GM12864 (cell line): ENCODE measurements around the gene MND1.

ENCODE experiments used
- DNase-seq: peaks from one replicate; pipeline ENCODE4 v3.0.0-alpha.2; 2011; ENCODE audit warnings: low read depth
- H3K4me3 ChIP-seq: 2 replicates; pipeline ENCODE4 v1.5.1; 2011; ENCODE audit warnings: mild to moderate bottlenecking, low read depth, low read length, control low read depth
- TF ChIP-seq, protein P1 (sequence below): IDR thresholded peaks from 2 replicates; pipeline ENCODE4 v1.5.1; 2011; ENCODE audit warnings: low read depth, mild to moderate bottlenecking, moderate library complexity, low read length, control low read depth, inconsistent platforms; ENCODE audit errors: missing control alignments

The MND1 gene

DNA sequence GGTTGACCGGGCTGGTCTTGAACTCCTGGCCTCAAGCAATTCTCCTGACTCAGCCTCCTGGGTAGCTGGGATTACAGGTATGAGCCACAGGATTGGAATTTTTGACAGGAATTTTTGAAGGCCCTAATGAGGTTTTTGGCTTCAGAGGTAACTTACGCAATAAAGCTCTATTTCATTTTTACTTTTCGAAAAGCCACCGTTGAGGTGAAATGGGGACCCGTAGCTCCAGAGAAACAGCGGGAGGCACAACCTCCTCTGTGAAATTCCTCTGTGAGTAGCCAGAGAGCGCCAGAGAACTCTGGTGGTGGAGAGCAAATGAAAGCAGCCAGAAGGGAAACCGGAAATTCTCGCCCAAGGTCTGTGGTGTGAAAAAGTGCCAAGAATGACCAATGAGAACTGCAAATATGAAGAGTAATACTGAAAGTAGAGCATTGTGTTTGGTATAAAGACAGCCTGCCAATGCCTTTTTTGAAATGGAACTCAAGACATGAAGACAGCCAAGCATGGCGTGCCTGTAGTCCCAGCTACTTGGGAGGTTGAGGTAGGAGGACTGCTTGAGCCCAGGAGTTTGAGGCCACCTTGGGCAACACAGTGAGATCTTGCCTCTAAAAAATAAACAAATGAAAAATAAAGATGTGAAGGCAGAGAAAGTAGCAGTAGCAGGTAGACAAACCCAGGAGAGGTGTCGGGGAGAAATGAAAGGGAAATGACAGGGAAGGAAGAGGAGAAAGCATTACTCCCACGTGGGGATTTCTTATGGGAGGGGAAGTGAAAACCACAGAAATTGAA is 88.7 kb downstream of the MND1 start:
- peak; percentile 95 for DNase-seq
- TF ChIP-seq, protein P1, sequence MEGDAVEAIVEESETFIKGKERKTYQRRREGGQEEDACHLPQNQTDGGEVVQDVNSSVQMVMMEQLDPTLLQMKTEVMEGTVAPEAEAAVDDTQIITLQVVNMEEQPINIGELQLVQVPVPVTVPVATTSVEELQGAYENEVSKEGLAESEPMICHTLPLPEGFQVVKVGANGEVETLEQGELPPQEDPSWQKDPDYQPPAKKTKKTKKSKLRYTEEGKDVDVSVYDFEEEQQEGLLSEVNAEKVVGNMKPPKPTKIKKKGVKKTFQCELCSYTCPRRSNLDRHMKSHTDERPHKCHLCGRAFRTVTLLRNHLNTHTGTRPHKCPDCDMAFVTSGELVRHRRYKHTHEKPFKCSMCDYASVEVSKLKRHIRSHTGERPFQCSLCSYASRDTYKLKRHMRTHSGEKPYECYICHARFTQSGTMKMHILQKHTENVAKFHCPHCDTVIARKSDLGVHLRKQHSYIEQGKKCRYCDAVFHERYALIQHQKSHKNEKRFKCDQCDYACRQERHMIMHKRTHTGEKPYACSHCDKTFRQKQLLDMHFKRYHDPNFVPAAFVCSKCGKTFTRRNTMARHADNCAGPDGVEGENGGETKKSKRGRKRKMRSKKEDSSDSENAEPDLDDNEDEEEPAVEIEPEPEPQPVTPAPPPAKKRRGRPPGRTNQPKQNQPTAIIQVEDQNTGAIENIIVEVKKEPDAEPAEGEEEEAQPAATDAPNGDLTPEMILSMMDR, result peak; percentile 87
- H3K4me3 ChIP-seq, result peak overlapping the region; percentile 40

DNA sequence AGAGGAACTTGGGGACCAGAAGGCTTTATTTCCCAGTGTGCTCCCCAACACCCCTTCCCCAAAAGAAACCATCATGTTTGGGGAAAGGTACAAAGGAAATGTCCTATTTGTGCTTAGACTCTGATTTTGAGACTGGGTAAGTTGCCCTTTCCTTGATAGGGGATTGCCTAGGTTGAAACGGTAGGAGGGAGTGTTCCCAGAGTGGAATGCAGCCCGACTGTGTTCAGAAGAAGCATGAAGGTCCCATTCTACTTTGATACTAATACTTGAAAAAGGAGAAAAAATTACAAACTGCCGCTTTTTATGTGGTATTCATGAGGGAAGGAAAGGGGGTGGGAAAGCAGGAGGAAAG is 89.2 kb downstream of the MND1 start:
- peak overlapping the region; percentile 40 for H3K4me3 ChIP-seq
- TF ChIP-seq, protein P1, result no peak
- no peak for DNase-seq

DNA sequence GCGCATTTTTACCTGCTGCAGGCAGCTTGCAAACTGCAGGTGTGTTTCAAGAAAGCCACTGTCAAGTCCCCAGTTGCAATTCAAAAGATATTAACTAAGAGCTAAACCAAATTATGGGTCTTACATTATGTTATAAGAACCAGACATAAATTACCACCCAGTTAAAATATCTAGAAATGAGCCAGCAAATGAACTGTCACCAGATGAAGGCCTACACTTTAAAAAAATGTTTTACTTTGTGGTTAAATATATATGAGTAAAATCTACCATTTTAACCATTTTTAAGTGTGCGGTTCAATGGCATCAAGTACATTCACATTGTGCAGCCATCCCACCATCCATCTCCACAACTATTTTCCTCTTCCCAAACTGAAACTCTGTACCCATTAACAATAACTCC is 89.7 kb downstream of the MND1 start:
- H3K4me3 ChIP-seq, result no peak overlapping the region; the same call in 1 of the 2 replicates
- DNase-seq, result no peak
- TF ChIP-seq, protein P1, result no peak

DNA sequence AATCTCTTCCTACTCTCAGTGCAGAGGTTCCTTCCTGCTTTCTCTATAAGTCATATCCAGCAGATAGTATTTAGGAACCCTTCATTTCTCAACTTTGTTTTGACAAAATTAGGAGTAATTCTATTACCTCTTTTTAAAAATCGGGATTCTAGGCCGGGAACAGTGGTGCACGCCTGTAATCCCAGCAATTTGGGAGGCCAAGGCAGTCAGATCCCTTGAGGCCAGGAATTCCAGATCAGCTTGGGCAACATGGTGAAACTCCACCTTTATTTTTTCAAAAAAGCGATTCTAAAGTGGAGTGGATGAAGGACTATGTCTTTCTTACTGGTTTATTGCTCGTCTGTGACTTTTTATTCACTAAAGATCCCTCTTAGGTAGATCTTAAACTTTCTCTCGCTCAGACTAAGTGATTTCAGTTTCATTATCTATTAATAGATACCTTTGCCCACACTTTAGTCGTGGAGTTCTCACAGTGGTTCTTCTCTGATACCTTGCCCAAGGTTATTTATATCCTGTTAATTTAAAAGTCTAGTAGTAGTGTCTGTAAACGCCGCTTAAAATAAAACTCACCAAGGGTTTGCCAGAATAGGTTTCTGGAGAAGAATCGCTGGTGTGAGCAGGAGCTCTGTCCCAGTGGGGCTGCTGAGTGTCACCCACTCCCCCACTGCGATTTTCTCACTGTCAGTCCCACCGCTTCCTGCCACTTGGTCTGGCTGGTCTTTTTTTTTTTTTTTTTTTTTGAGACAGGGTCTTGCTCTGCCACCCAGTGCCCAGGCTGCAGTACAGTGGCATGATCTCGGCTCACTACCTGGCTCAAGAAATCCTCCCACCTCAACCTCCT is 94.6 kb downstream of the MND1 start:
- H3K4me3 ChIP-seq, result peak overlapping the region; percentile 40
- DNase-seq, result no peak
- TF ChIP-seq, protein P1, result no peak

DNA sequence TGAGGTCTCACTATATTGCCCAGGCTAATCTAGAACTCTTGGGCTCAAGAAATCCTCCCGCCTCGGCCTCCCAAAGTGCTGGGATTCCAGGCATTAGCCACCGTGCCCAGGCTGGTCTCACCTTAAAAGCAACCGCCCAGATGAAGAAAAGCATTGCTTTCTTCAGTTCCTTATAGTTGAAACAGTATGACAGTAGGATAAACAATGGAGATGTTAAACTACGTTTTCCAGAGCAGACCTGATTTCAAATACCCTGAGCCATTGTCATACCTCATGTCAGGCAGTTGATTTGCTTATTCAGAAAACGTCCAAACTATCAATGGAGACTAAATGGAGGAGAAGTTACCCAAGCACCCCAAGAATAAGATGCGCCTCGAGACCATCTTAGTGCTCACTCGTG is 95.3 kb downstream of the MND1 start:
- TF ChIP-seq, protein P1, result no peak
- H3K4me3 ChIP-seq, result no peak overlapping the region
- DNase-seq, result no peak

DNA sequence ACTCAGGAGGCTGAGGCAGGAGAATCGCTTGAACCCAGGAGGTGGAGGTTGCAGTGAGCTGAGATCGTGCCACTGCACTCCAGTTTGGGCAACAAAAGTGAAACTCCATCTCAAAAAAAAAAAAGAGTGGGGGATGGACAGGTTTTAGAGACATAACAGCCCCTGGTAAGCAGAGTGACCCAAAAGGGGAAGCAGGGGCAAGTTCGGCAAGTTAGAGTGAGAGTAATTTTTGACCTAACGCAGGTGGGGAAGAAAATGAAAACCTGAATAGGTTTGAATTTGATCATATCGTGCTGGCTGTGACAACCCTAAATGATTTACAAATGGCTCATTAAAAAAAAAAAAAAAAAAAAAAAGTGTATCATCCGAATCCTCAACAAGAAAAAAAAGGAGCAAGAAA is 96.0 kb downstream of the MND1 start:
- H3K4me3 ChIP-seq, result no peak overlapping the region
- TF ChIP-seq, protein P1, result no peak
- DNase-seq, result no peak
